SK-N-SH treated with all-trans-retinoic acid at 6 μM for 48 hours (cell line): ENCODE data around the gene NDUFA5.

ENCODE experiments used
- ATAC-seq: fragments of 200-7000 bp; cut with Tn5 transposase; 3 replicates; pipeline ENCODE4 v1.9.1; 2020; ENCODE audit warnings: mild to moderate bottlenecking, moderate library complexity
- ARNTL ChIP-seq: fragments of 450-650 bp; formaldehyde crosslinking; IDR thresholded peaks from 2 replicates; pipeline ENCODE4 v1.5.0; 2020; ENCODE audit warnings: low read depth, mild to moderate bottlenecking, moderate library complexity, borderline replicate concordance
- BACH2 ChIP-seq: fragments of 250-450 bp; sonication (Bioruptor Pico); IDR thresholded peaks from 2 replicates; pipeline ENCODE4 v1.9.0; 2021; ENCODE audit warnings: mild to moderate bottlenecking, borderline replicate concordance
- CSDC2 ChIP-seq: fragments of 250-450 bp; sonication (Bioruptor Pico); IDR thresholded peaks from 2 replicates; pipeline ENCODE4 v1.5.0; 2020; ENCODE audit warnings: mild to moderate bottlenecking, moderate library complexity
- ESRRG ChIP-seq: fragments of 250-450 bp; sonication (Bioruptor Pico); IDR thresholded peaks from 2 replicates; pipeline ENCODE4 v1.6.1; 2021; ENCODE audit warnings: mild to moderate bottlenecking
- GLIS3 ChIP-seq: fragments of 250-450 bp; sonication (Bioruptor Pico); IDR thresholded peaks from 2 replicates; pipeline ENCODE4 v1.5.0; 2020; ENCODE audit warnings: mild to moderate bottlenecking, moderate library complexity
- ISL1 ChIP-seq: fragments of 250-450 bp; sonication (Bioruptor Pico); IDR thresholded peaks from 2 replicates; pipeline ENCODE4 v2.1.2; 2022; ENCODE audit warnings: mild to moderate bottlenecking, moderate library complexity
- OSR1 ChIP-seq: fragments of 250-450 bp; sonication (Bioruptor Pico); IDR thresholded peaks from 2 replicates; pipeline ENCODE4 v1.8.0; 2022; ENCODE audit warnings: moderate library complexity, mild to moderate bottlenecking, inconsistent platforms
- PATZ1 ChIP-seq: fragments of 250-450 bp; sonication (Bioruptor Pico); IDR thresholded peaks from 2 replicates; pipeline ENCODE4 v1.8.0; 2020; ENCODE audit warnings: mild to moderate bottlenecking, moderate library complexity, borderline replicate concordance
- POU6F1 ChIP-seq: fragments of 250-450 bp; sonication (Bioruptor Pico); IDR thresholded peaks from 2 replicates; pipeline ENCODE4 v1.8.0; 2021; ENCODE audit warnings: low read depth, mild to moderate bottlenecking, moderate library complexity, borderline replicate concordance
- PPARA ChIP-seq: fragments of 250-450 bp; sonication (Bioruptor Pico); IDR thresholded peaks from 2 replicates; pipeline ENCODE4 v1.5.0; 2020; ENCODE audit warnings: mild to moderate bottlenecking, borderline replicate concordance
- RARB ChIP-seq: fragments of 250-450 bp; sonication (Bioruptor Pico); IDR thresholded peaks from 2 replicates; pipeline ENCODE4 v1.8.0; 2021; ENCODE audit warnings: mild to moderate bottlenecking, moderate library complexity
- SNAI2 ChIP-seq: fragments of 250-450 bp; sonication (Bioruptor Pico); IDR thresholded peaks from 2 replicates; pipeline ENCODE4 v1.5.0; 2020; ENCODE audit warnings: mild to moderate bottlenecking, moderate library complexity
- TCF4 ChIP-seq: fragments of 250-450 bp; sonication (Bioruptor Pico); IDR thresholded peaks from 2 replicates; pipeline ENCODE4 v1.8.0; 2021; ENCODE audit warnings: mild to moderate bottlenecking, moderate library complexity, borderline replicate concordance
- TOX ChIP-seq: fragments of 250-450 bp; sonication (Bioruptor Pico); IDR thresholded peaks from 2 replicates; pipeline ENCODE4 v1.8.0; 2021; ENCODE audit warnings: mild to moderate bottlenecking, moderate library complexity, borderline replicate concordance
- ZC3H10 ChIP-seq: fragments of 250-450 bp; sonication (Bioruptor Pico); IDR thresholded peaks from 2 replicates; pipeline ENCODE4 v1.5.1; 2021; ENCODE audit warnings: mild to moderate bottlenecking, moderate library complexity
- ZFP3 ChIP-seq: fragments of 250-450 bp; sonication (Bioruptor Pico); IDR thresholded peaks from 2 replicates; pipeline ENCODE4 v1.5.0; 2020; ENCODE audit warnings: mild to moderate bottlenecking, moderate library complexity
- ZFP30 ChIP-seq: fragments of 450-650 bp; formaldehyde crosslinking; IDR thresholded peaks from 2 replicates; pipeline ENCODE4 v1.5.0; 2022; ENCODE audit warnings: mild to moderate bottlenecking, moderate library complexity
- ZNF565 ChIP-seq: fragments of 450-650 bp; formaldehyde crosslinking; conservative IDR thresholded peaks from 2 replicates; pipeline ENCODE4 v1.5.0; 2020; ENCODE audit warnings: low read depth, mild to moderate bottlenecking, moderate library complexity
- ZNF8 ChIP-seq: fragments of 450-650 bp; formaldehyde crosslinking; IDR thresholded peaks from 2 replicates; pipeline ENCODE4 v1.5.0; 2020; ENCODE audit warnings: mild to moderate bottlenecking, moderate library complexity
- TF ChIP-seq, protein P1 (sequence below): fragments of 250-450 bp; sonication (Bioruptor Pico); IDR thresholded peaks from 2 replicates; pipeline ENCODE4 v1.5.0; 2020; ENCODE audit warnings: mild to moderate bottlenecking, moderate library complexity
- TF ChIP-seq, protein P2 (sequence below): fragments of 250-450 bp; sonication (Bioruptor Pico); IDR thresholded peaks from 2 replicates; pipeline ENCODE4 v1.5.1; 2021; ENCODE audit warnings: mild to moderate bottlenecking, moderate library complexity
- TF ChIP-seq, protein P3 (sequence below): fragments of 250-450 bp; sonication (Bioruptor Pico); IDR thresholded peaks from 2 replicates; pipeline ENCODE4 v1.5.1; 2020; ENCODE audit warnings: low read depth, mild to moderate bottlenecking, moderate library complexity

The NDUFA5 gene

GRCh38 chr7:123594813-123595241 lies 37.2 kb upstream of the NDUFA5 start:
- ATAC-seq, result no peak

DNA sequence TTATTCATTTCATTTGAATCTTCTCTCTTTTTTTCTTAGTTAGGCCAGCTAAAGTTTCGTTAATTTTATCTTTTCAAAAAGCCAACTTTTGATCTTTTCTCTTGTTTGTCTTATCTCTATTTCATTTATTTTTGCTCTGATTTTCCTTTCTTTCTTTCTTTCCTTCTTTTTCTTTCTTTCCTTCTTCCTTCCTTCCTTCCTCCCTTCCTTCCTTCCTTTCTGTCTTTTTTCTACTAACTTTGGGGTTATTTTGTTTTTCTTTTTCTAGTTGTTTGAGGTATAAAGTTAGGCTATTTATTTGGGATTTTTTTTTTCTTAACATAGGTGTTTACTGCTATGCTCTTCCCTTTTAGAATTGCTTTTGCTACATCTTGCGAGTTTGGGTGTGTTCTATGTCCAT lies 30.8 kb upstream of the NDUFA5 start:
- ATAC-seq, result no peak
- TF ChIP-seq ZNF8 (CRISPR knock-in tag), result no peak
- TF ChIP-seq, protein P1, sequence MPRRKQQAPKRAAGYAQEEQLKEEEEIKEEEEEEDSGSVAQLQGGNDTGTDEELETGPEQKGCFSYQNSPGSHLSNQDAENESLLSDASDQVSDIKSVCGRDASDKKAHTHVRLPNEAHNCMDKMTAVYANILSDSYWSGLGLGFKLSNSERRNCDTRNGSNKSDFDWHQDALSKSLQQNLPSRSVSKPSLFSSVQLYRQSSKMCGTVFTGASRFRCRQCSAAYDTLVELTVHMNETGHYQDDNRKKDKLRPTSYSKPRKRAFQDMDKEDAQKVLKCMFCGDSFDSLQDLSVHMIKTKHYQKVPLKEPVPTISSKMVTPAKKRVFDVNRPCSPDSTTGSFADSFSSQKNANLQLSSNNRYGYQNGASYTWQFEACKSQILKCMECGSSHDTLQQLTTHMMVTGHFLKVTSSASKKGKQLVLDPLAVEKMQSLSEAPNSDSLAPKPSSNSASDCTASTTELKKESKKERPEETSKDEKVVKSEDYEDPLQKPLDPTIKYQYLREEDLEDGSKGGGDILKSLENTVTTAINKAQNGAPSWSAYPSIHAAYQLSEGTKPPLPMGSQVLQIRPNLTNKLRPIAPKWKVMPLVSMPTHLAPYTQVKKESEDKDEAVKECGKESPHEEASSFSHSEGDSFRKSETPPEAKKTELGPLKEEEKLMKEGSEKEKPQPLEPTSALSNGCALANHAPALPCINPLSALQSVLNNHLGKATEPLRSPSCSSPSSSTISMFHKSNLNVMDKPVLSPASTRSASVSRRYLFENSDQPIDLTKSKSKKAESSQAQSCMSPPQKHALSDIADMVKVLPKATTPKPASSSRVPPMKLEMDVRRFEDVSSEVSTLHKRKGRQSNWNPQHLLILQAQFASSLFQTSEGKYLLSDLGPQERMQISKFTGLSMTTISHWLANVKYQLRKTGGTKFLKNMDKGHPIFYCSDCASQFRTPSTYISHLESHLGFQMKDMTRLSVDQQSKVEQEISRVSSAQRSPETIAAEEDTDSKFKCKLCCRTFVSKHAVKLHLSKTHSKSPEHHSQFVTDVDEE (CRISPR knock-in tag), result no peak
- no peak for TF ChIP-seq CSDC2 (CRISPR knock-in tag)
- no peak for TF ChIP-seq POU6F1
- no peak for TF ChIP-seq SNAI2 (CRISPR knock-in tag)
- TF ChIP-seq GLIS3, result no peak
- TF ChIP-seq ESRRG (CRISPR knock-in tag), result no peak
- TF ChIP-seq ZNF565, result no peak
- no peak for TF ChIP-seq TCF4 (CRISPR knock-in tag)
- TF ChIP-seq TOX (CRISPR knock-in tag), result no peak
- TF ChIP-seq, protein P2, sequence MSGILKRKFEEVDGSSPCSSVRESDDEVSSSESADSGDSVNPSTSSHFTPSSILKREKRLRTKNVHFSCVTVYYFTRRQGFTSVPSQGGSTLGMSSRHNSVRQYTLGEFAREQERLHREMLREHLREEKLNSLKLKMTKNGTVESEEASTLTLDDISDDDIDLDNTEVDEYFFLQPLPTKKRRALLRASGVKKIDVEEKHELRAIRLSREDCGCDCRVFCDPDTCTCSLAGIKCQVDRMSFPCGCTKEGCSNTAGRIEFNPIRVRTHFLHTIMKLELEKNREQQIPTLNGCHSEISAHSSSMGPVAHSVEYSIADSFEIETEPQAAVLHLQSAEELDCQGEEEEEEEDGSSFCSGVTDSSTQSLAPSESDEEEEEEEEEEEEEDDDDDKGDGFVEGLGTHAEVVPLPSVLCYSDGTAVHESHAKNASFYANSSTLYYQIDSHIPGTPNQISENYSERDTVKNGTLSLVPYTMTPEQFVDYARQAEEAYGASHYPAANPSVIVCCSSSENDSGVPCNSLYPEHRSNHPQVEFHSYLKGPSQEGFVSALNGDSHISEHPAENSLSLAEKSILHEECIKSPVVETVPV (CRISPR knock-in tag), result no peak
- no peak for TF ChIP-seq PPARA
- TF ChIP-seq, protein P3, sequence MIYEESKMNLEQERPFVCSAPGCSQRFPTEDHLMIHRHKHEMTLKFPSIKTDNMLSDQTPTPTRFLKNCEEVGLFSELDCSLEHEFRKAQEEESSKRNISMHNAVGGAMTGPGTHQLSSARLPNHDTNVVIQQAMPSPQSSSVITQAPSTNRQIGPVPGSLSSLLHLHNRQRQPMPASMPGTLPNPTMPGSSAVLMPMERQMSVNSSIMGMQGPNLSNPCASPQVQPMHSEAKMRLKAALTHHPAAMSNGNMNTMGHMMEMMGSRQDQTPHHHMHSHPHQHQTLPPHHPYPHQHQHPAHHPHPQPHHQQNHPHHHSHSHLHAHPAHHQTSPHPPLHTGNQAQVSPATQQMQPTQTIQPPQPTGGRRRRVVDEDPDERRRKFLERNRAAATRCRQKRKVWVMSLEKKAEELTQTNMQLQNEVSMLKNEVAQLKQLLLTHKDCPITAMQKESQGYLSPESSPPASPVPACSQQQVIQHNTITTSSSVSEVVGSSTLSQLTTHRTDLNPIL (CRISPR knock-in tag), result no peak
- TF ChIP-seq ZFP3 (CRISPR knock-in tag), result no peak
- TF ChIP-seq BACH2 (CRISPR knock-in tag), result no peak
- no peak for TF ChIP-seq RARB (CRISPR knock-in tag)

More at GRCh38 chr7:123594813-123595241, 37.2 kb upstream of the NDUFA5 start:
- TF ChIP-seq ZNF565, result no peak
- TF ChIP-seq ARNTL (CRISPR knock-in tag), result no peak
- no peak for TF ChIP-seq ISL1
- no peak for TF ChIP-seq SNAI2 (CRISPR knock-in tag)
- TF ChIP-seq ZFP3 (CRISPR knock-in tag), result no peak
- no peak for TF ChIP-seq BACH2 (CRISPR knock-in tag)
- TF ChIP-seq, protein P2 (CRISPR knock-in tag), result no peak
- TF ChIP-seq TOX (CRISPR knock-in tag), result no peak
- no peak for TF ChIP-seq ZC3H10 (CRISPR knock-in tag)
- TF ChIP-seq ZFP30, result no peak
- TF ChIP-seq OSR1, result no peak
- TF ChIP-seq POU6F1, result no peak
- no peak for TF ChIP-seq PATZ1 (CRISPR knock-in tag)
